GM12878 (cell line): Measurements from ENCODE around the gene CCDC88C. TPM values are rescaled to one million over a fixed set of nuclear protein-coding genes. Genes with fewer than 3 reads are reported as not detected.

Experiments
- ASH2L ChIP-seq: fragments of 300-600, 200-600 bp; sonication (generic); IDR thresholded peaks from 2 replicates; pipeline ENCODE4 v1.6.1; 2017; ENCODE audit warnings: low read depth, mild to moderate bottlenecking, borderline replicate concordance
- BHLHE40 ChIP-seq, 2 experiments: fragments of 450-650 bp in 1 of 2; IDR thresholded peaks; 2 replicates each; pipeline ENCODE4 v1.6.1; 2011 to 2017; ENCODE audit warnings: low read depth in 2 of 2, borderline replicate concordance in 1 of 2, improper control_type of control experiment in 1 of 2, low read length in 1 of 2, mild to moderate bottlenecking in 1 of 2
- BRCA1 ChIP-seq: IDR thresholded peaks from 2 replicates; pipeline ENCODE4 v1.6.1; 2011; ENCODE audit warnings: low read depth, low read length, improper control_type of control experiment
- CEBPB ChIP-seq, 2 experiments: fragments of 150-350 bp in 1 of 2; IDR thresholded peaks; 2 replicates each; pipeline ENCODE4 v1.6.1; 2012 to 2014; ENCODE audit warnings: low read depth in 2 of 2, low read length in 2 of 2, borderline replicate concordance in 1 of 2, inconsistent platforms in 1 of 2
- CEBPZ ChIP-seq: fragments of 150-350 bp; IDR thresholded peaks from 2 replicates; pipeline ENCODE4 v1.6.1; 2016; ENCODE audit warnings: low read depth, low read length
- CHD4 ChIP-seq: fragments of 200-600 bp; sonication (generic); IDR thresholded peaks from 2 replicates; pipeline ENCODE4 v1.6.1; 2016; ENCODE audit warnings: mild to moderate bottlenecking
- EED ChIP-seq: sonication (generic); IDR thresholded peaks from 2 replicates; pipeline ENCODE4 v1.6.1; 2016; ENCODE audit warnings: antibody characterized with exemption, low read depth
- GATAD2B ChIP-seq: fragments of 450-650 bp; conservative IDR thresholded peaks from 2 replicates; pipeline ENCODE4 v1.6.1; 2017; ENCODE audit warnings: low read depth, mild to moderate bottlenecking, moderate library complexity
- HDAC6 ChIP-seq: fragments of 200-600 bp; sonication (generic); IDR thresholded peaks from one replicate; pipeline ENCODE4 v1.8.0; 2017; ENCODE audit warnings: antibody characterized with exemption; ENCODE audit not compliant: unreplicated experiment
- KLF5 ChIP-seq: fragments of 450-650 bp; IDR thresholded peaks from 2 replicates; pipeline ENCODE4 v1.6.1; 2014; ENCODE audit warnings: mild to moderate bottlenecking; ENCODE audit not compliant: partially characterized antibody
- NBN ChIP-seq: fragments of 450-650 bp; IDR thresholded peaks from 2 replicates; pipeline ENCODE4 v1.6.1; 2016
- NFIC ChIP-seq: IDR thresholded peaks from 2 replicates; pipeline ENCODE4 v1.6.1; 2012; ENCODE audit warnings: low read depth, mild to moderate bottlenecking, inconsistent platforms, low read length, moderate library complexity
- NFYA ChIP-seq: IDR thresholded peaks from 2 replicates; pipeline ENCODE4 v1.6.1; 2011; ENCODE audit warnings: low read depth, mild to moderate bottlenecking, low read length, improper control_type of control experiment, borderline replicate concordance
- POU2F2 ChIP-seq: IDR thresholded peaks from 3 replicates; pipeline ENCODE4 v1.6.1; 2011; ENCODE audit warnings: low read depth, mild to moderate bottlenecking, low read length, borderline replicate concordance
- RAD21 ChIP-seq: IDR thresholded peaks from 2 replicates; pipeline ENCODE4 v1.6.1; 2011; ENCODE audit warnings: mild to moderate bottlenecking, low read depth, low read length, moderate library complexity; ENCODE audit not compliant: insufficient read depth
- SKIL ChIP-seq: fragments of 450-650 bp; IDR thresholded peaks from 2 replicates; pipeline ENCODE4 v1.6.1; 2017; ENCODE audit warnings: mild to moderate bottlenecking, low read depth, inconsistent platforms; ENCODE audit not compliant: poor library complexity, severe bottlenecking
- SMC3 ChIP-seq: IDR thresholded peaks from 2 replicates; pipeline ENCODE4 v1.6.1; 2011; ENCODE audit warnings: low read length, improper control_type of control experiment, borderline replicate concordance
- SPI1 ChIP-seq: IDR thresholded peaks from 2 replicates; pipeline ENCODE4 v1.6.1; 2011; ENCODE audit warnings: low read depth, mild to moderate bottlenecking, low read length, moderate library complexity, borderline replicate concordance; ENCODE audit not compliant: insufficient read depth
- STAT1 ChIP-seq: fragments of 450-650 bp; conservative IDR thresholded peaks from 2 replicates; pipeline ENCODE4 v1.6.1; 2014; ENCODE audit warnings: antibody characterized with exemption, mild to moderate bottlenecking
- STAT3 ChIP-seq: IDR thresholded peaks from 2 replicates; pipeline ENCODE4 v1.6.1; 2011; ENCODE audit warnings: low read depth, low read length, improper control_type of control experiment
- TCF12 ChIP-seq: IDR thresholded peaks from 2 replicates; pipeline ENCODE4 v1.6.1; 2011; ENCODE audit warnings: low read depth, mild to moderate bottlenecking, low read length
- WRNIP1 ChIP-seq: IDR thresholded peaks from 2 replicates; pipeline ENCODE4 v1.6.1; 2011; ENCODE audit warnings: low read depth, low read length, improper control_type of control experiment, borderline replicate concordance
- ZBED1 ChIP-seq: IDR thresholded peaks from 2 replicates; pipeline ENCODE4 v1.6.1; 2016; ENCODE audit warnings: borderline replicate concordance
- ZNF207 ChIP-seq: fragments of 450-650 bp; IDR thresholded peaks from 2 replicates; pipeline ENCODE4 v1.6.1; 2014; ENCODE audit warnings: antibody characterized with exemption, mild to moderate bottlenecking, borderline replicate concordance
- ZNF384 ChIP-seq: IDR thresholded peaks from 2 replicates; pipeline ENCODE4 v1.6.1; 2012; ENCODE audit warnings: low read depth, mild to moderate bottlenecking, low read length, improper control_type of control experiment, borderline replicate concordance
- polyA plus RNA-seq, 11 experiments: library from polyadenylated mRNA; depleted of rRNA in 4 of 11; unstranded in 6 of 11; stranded (reverse) in 5 of 11; fragments of >200 nt; fragmentation: Nextera tagmentation in 4 of 11; fragmentation: Illumina TruSeq in 1 of 11; extraction: Ambion mirVana in 4 of 11; extraction: Trizol in 1 of 11; gene quantifications; 1 replicate in 1 of 11; 2 replicates in 10 of 11; pipeline versions ENCODE4 v1.2.1 to v1.2.3, GENCODE V29; 2011 to 2016; ENCODE audit warnings: inconsistent platforms in 2 of 11, missing spikeins in 2 of 11, low read depth in 1 of 11
- total RNA-seq, 4 experiments: library from RNA; depleted of rRNA in 3 of 4; stranded (reverse); fragments of >200 nt in 3 of 4; fragmentation: Illumina TruSeq in 1 of 4; extraction: Trizol in 1 of 4; gene quantifications; 2 replicates each; pipeline versions ENCODE4 v1.2.1 to v1.2.3, GENCODE V29; 2013 to 2021

CCDC88C gene
- total and polyA plus RNA-seq, 10 of the 15 experiments (the other 5 are each of a cell fraction or from before 2014, with no cell fraction given): 4.0 to 79.6 (median 36.6) TPM

- no peak for TF ChIP-seq WRNIP1
- peak; percentile 85 for TF ChIP-seq SKIL
- peak; percentile 64 to 75; a peak in 3 of 4 replicates for TF ChIP-seq BHLHE40 (IDR thresholded peaks at IDR 0.05; ENCODE audit: borderline replicate concordance in 1 of 2, low read depth in 2 of 2, low read length in 1 of 2)
- TF ChIP-seq SMC3: peak; percentile 31
- peak; percentile 88 for TF ChIP-seq NBN
- no peak for TF ChIP-seq ZNF384
- TF ChIP-seq POU2F2: peak; percentile 81; the same call in 2 of the 3 replicates
- peak; percentile 96 for TF ChIP-seq EED
- TF ChIP-seq BRCA1: no peak
- peak; percentile 92 for TF ChIP-seq TCF12
- TF ChIP-seq ASH2L: no peak
- TF ChIP-seq ZBED1: peak; percentile 90
- peak; percentile 86 for TF ChIP-seq GATAD2B
- peak; percentile 59 for TF ChIP-seq RAD21
- no peak for TF ChIP-seq STAT1
- TF ChIP-seq ZNF207: no peak
- no peak for TF ChIP-seq CHD4
- peak; percentile 76 for TF ChIP-seq KLF5
- no peak for TF ChIP-seq NFYA
- TF ChIP-seq NFIC: no peak
- TF ChIP-seq CEBPB (IDR thresholded peaks at IDR 0.05; ENCODE audit: borderline replicate concordance in 1 of 2, low read depth in 2 of 2, low read length in 2 of 2): no peak
- TF ChIP-seq CEBPZ: no peak
- TF ChIP-seq HDAC6: no peak
- TF ChIP-seq SPI1: peak; percentile 96
- TF ChIP-seq STAT3: no peak
Observed at GRCh38 chr14:91363776-91364523, 53.7 kb downstream of the CCDC88C start (continued).
